Embryonic facial prominence (tissue), 1 donor: ENCODE measurements around the gene CCDC200.
"Not testable (repeated sequence)": the region's sequence is repeated elsewhere in the genome, so short reads cannot be mapped to it uniquely, and the experiment has no call there.

Experiments
- DNase-seq: peaks from one replicate; pipeline ENCODE4 v3.0.0-alpha.2; 2016; ENCODE audit errors: extremely low spot score

Gene CCDC200

GRCh38 chr17:43228020-43228782 is at the start of gene CCDC200:
TSS of gene CCDC200 (minus strand) at chr17:43228623. CDS start at chr17:43228554, 69 bp downstream.
- not testable (repeated sequence) for DNase-seq

GRCh38 chr17:43272914-43273313 is 44.5 kb upstream of the CCDC200 start:
- DNase-seq: not testable (repeated sequence)

GRCh38 chr17:43272483-43272882 is 44.1 kb upstream of the CCDC200 start:
- DNase-seq: not testable (repeated sequence)

- not testable (repeated sequence) for DNase-seq
Measured at GRCh38 chr17:43270552-43271504, 42.4 kb upstream of the CCDC200 start.

- DNase-seq: not testable (repeated sequence)
Measured at GRCh38 chr17:43246456-43246855, 18.0 kb upstream of the CCDC200 start.

- not testable (repeated sequence) for DNase-seq
Measured at GRCh38 chr17:43240596-43241352, 12.4 kb upstream of the CCDC200 start.

GRCh38 chr17:43239597-43239996 is 11.2 kb upstream of the CCDC200 start:
- not testable (repeated sequence) for DNase-seq

- DNase-seq: not testable (repeated sequence)
Measured at GRCh38 chr17:43233877-43234276, 5.5 kb upstream of the CCDC200 start, which contains the start of gene RNU2-1. TSS of gene RNU2-1 (minus strand) at chr17:43233977.

GRCh38 chr17:43233263-43233662 is 4.8 kb upstream of the CCDC200 start:
- DNase-seq: not testable (repeated sequence)

GRCh38 chr17:43232021-43232699 is 3.7 kb upstream of the CCDC200 start:
- not testable (repeated sequence) for DNase-seq

- DNase-seq: not testable (repeated sequence)
Measured at GRCh38 chr17:43231205-43232020, 3.0 kb upstream of the CCDC200 start.

- DNase-seq: no peak
Measured at GRCh38 chr17:43226393-43226792, 2.0 kb downstream of the CCDC200 start.

GRCh38 chr17:43224146-43224705 is 4.2 kb downstream of the CCDC200 start:
- DNase-seq: no peak

- DNase-seq: no peak
Measured at GRCh38 chr17:43220511-43221125, 7.8 kb downstream of the CCDC200 start.

GRCh38 chr17:43219746-43220380 is 8.6 kb downstream of the CCDC200 start:
- DNase-seq: no peak

GRCh38 chr17:43219001-43219400 is 9.4 kb downstream of the CCDC200 start:
- no peak for DNase-seq

GRCh38 chr17:43217614-43218087 is 10.8 kb downstream of the CCDC200 start:
- DNase-seq: no peak

- DNase-seq: no peak
Measured at GRCh38 chr17:43216762-43217613, 11.4 kb downstream of the CCDC200 start.
